GM19372 (cell line): ENCODE results near the gene MED12L.

ENCODE experiments used
- ATAC-seq: cut with Tn5 transposase; IDR thresholded peaks from one replicate; pipeline ENCODE4 v1.9.1; 2021; ENCODE audit warnings: mild to moderate bottlenecking, low read depth, moderate library complexity; ENCODE audit not compliant: unreplicated experiment

The MED12L gene

GRCh38 chr3:151086484-151087456, 1.3 kb downstream of the MED12L start:
- ATAC-seq: peak; percentile 62

- ATAC-seq: no peak
Measured at GRCh38 chr3:151087648-151088047, 2.2 kb downstream of the MED12L start.

GRCh38 chr3:151091685-151092345, 6.4 kb downstream of the MED12L start:
- ATAC-seq: no peak

GRCh38 chr3:151093148-151093547, 7.7 kb downstream of the MED12L start:
- ATAC-seq: no peak

GRCh38 chr3:151093905-151094304, 8.4 kb downstream of the MED12L start:
- no peak for ATAC-seq

- no peak for ATAC-seq
Measured at GRCh38 chr3:151096716-151097115, 11.3 kb downstream of the MED12L start.

GRCh38 chr3:151100076-151100475, 14.6 kb downstream of the MED12L start:
- no peak for ATAC-seq

- ATAC-seq: no peak
Measured at GRCh38 chr3:151101270-151101969, 16.0 kb downstream of the MED12L start.

GRCh38 chr3:151106311-151106710, 20.8 kb downstream of the MED12L start:
- ATAC-seq: no peak

- ATAC-seq: no peak
Measured at GRCh38 chr3:151107177-151107576, 21.7 kb downstream of the MED12L start.

GRCh38 chr3:151107701-151108100, 22.2 kb downstream of the MED12L start:
- ATAC-seq: no peak

GRCh38 chr3:151109286-151109800, 23.9 kb downstream of the MED12L start:
- ATAC-seq: no peak

GRCh38 chr3:151112731-151113130, 27.3 kb downstream of the MED12L start:
- ATAC-seq: no peak

GRCh38 chr3:151113343-151113742, 27.9 kb downstream of the MED12L start:
- no peak for ATAC-seq

GRCh38 chr3:151117047-151117446, 31.6 kb downstream of the MED12L start:
- no peak for ATAC-seq

GRCh38 chr3:151119188-151119587, 33.7 kb downstream of the MED12L start:
- ATAC-seq: no peak

GRCh38 chr3:151120409-151120808, 34.9 kb downstream of the MED12L start:
- ATAC-seq: no peak

GRCh38 chr3:151121016-151121415, 35.6 kb downstream of the MED12L start:
- no peak for ATAC-seq

GRCh38 chr3:151123827-151124226, 38.4 kb downstream of the MED12L start:
- ATAC-seq: no peak

GRCh38 chr3:151124476-151124875, 39.0 kb downstream of the MED12L start:
- ATAC-seq: no peak

GRCh38 chr3:151130428-151130827, 45.0 kb downstream of the MED12L start:
- ATAC-seq: no peak
